Measurements from ENCODE around the gene DNA2. TPM values are rescaled to one million over a fixed set of nuclear protein-coding genes. Genes with fewer than 3 reads are reported as not detected.

The DNA2 gene
- total and polyA plus RNA-seq, 2 donors (not counting 1 experiment from before 2014, with no cell fraction given) = 1.6 to 6.5 TPM

DNA sequence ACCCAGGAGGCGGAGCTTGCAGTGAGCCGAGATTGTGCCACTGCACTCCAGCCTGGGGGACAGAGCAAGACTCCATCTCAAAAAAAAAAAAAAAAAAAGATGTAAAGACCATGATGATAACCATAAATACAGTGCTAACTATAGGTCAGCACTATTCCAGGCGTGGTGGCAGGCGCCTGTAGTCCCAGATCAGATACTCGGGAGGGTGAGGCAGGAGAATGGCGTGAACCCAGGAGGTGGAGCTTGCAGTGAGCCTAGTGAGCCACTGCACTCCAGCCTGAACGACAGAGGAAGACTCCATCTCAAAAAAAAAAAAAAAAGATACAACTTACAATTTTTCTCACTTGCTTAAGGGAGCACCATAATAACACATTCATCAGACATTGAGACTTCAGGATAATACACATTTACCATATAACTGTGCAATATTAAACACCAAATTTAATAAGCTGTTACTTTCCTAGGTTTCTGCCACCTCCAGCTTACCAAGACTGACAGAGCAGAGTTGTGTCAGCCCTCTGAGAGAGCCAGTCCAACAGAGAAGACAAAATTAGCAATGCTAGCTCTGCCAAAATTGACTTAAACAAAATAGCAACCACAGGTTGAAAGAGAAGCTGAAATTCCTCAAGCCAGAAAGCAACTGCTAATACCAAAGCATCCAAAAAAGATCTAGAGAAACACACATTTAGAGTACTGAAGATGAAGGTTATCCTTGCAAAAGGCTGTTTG, 8.2 kb downstream of the DNA2 start:
- Histone ChIP-seq H4K20me1 (ENCODE audit: control insufficient read depth, insufficient read depth, low read length, poor library complexity, severe bottlenecking) (no peaks in the 10 kb centered on the region), H3K27me3 (replicated peaks in 1 of 4; ENCODE audit: control extremely low read depth in 1 of 4, control insufficient read depth in 3 of 4, insufficient read depth in 4 of 4, low read length in 3 of 4) (no peaks in the 10 kb centered on the region), H3K9me3 (ENCODE audit: control extremely low read depth in 1 of 3, control insufficient read depth in 2 of 3, insufficient read depth in 1 of 3, low read length in 2 of 3) (no peaks in the 10 kb centered on the region), H3K9ac (ENCODE audit: low read length) (no peak overlapping the region), H2AFZ (ENCODE audit: insufficient read depth, low read depth, low read length, poor library complexity, severe bottlenecking) (no peak overlapping the region), H3K79me2 (ENCODE audit: control insufficient read depth, insufficient read depth, low read length) (no peaks in the 10 kb centered on the region), H3K4me1 (ENCODE audit: control insufficient read depth in 2 of 2, insufficient read depth in 2 of 2, low read length in 2 of 2) (no peaks in the 10 kb centered on the region), H3K4me2 (replicated peaks; ENCODE audit: low read depth, low read length, poor library complexity, severe bottlenecking) (no peak overlapping the region), H3K4me3 (ENCODE audit: control extremely low read depth in 1 of 5, extremely low read depth in 1 of 5, insufficient read depth in 1 of 5, low read depth in 2 of 5, low read length in 4 of 5) (no peak overlapping the region), H3K36me3 (replicated peaks in 1 of 2; ENCODE audit: control extremely low read depth in 1 of 2, control insufficient read depth in 1 of 2, extremely low read depth in 1 of 2, insufficient read depth in 2 of 2, low read length in 1 of 2) (peaks cover 3 to 4% of the 10 kb centered on the region in 2 experiments), H3K27ac (ENCODE audit: low read length in 2 of 2) (no peak overlapping the region)
- CTCF ChIA-PET = interaction anchor here (0.7 kb wide), 1 partner anchor 14 kb away, joined by 4 read pairs; no protein-coding TSS in a partner anchor
- Mint-ChIP-seq H3K4me3 (no peak overlapping the region), H3K27me3 (no peaks in the 10 kb centered on the region), H3K4me1 (no peaks in the 10 kb centered on the region), H3K27ac (no peak overlapping the region), H3K9me3 (ENCODE audit: insufficient read depth) (no peaks in the 10 kb centered on the region)
- TF ChIP-seq EZH2 (IDR thresholded peaks at IDR 0.05; ENCODE audit: borderline replicate concordance, insufficient read depth, low read depth, low read length, poor library complexity, severe bottlenecking) = no peak
- POLR2A ChIA-PET = no interaction called here
- no peak for ATAC-seq (ENCODE audit: low read depth)
- 100% methylated on average over 5 of the region's 7 CpGs for WGBS (ENCODE audit: insufficient coverage)
- no peak for DNase-seq
- intact Hi-C loops (cut with micrococcal nuclease) = no loop called here

DNA sequence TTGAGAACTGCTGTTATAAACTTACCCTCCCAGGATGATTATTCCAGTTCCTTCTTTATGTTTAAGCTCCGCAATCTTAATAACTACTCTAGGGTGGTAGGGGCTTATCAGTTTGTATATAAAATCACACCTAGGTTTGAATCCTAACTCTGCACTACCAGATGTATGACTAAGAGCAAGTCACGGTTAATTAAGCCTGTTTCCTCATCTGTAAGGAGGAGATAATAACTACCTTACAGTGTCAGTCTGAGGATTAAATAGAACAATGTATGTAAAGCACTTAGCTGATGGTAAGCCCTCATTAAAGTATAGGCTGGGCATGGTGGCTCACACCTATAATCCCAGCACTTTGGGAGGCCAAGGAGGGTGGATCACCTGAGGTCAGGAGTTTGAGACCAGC, 9.2 kb downstream of the DNA2 start:
- intact Hi-C loops (cut with micrococcal nuclease) = no loop called here
- H3K27me3 ChIP-seq (replicated peaks in 1 of 4; ENCODE audit: control extremely low read depth in 1 of 4, control insufficient read depth in 3 of 4, insufficient read depth in 4 of 4, low read length in 3 of 4) = no peaks in the 10 kb centered on the region
- no CpG with 5 or more reads among the region's 2 CpGs for whole genome bisulfite sequencing (ENCODE audit: insufficient coverage)
- Mint-ChIP-seq H3K4me3 (no peak overlapping the region), H3K9me3 (ENCODE audit: insufficient read depth) (no peaks in the 10 kb centered on the region), H3K27ac (no peak overlapping the region), H3K4me1 (no peaks in the 10 kb centered on the region), H3K27me3 (no peaks in the 10 kb centered on the region)
- H2AFZ ChIP-seq (ENCODE audit: insufficient read depth, low read depth, low read length, poor library complexity, severe bottlenecking) = no peak overlapping the region
- no peaks in the 10 kb centered on the region for H3K79me2 ChIP-seq (ENCODE audit: control insufficient read depth, insufficient read depth, low read length)
- H3K4me2 ChIP-seq (replicated peaks; ENCODE audit: low read depth, low read length, poor library complexity, severe bottlenecking) = no peak overlapping the region
- H3K4me3 ChIP-seq (ENCODE audit: control extremely low read depth in 1 of 5, extremely low read depth in 1 of 5, insufficient read depth in 1 of 5, low read depth in 2 of 5, low read length in 4 of 5) = no peak overlapping the region
- H4K20me1 ChIP-seq (ENCODE audit: control insufficient read depth, insufficient read depth, low read length, poor library complexity, severe bottlenecking) = no peaks in the 10 kb centered on the region
- no peak overlapping the region for H3K27ac ChIP-seq (ENCODE audit: low read length in 2 of 2)
- no peaks in the 10 kb centered on the region for H3K9me3 ChIP-seq (ENCODE audit: control extremely low read depth in 1 of 3, control insufficient read depth in 2 of 3, insufficient read depth in 1 of 3, low read length in 2 of 3)
- ChIA-PET CTCF (no interaction called here), POLR2A (no interaction called here)
- H3K9ac ChIP-seq (ENCODE audit: low read length) = no peak overlapping the region
- no peaks in the 10 kb centered on the region for H3K4me1 ChIP-seq (ENCODE audit: control insufficient read depth in 2 of 2, insufficient read depth in 2 of 2, low read length in 2 of 2)
- TF ChIP-seq EZH2 (IDR thresholded peaks at IDR 0.05; ENCODE audit: borderline replicate concordance, insufficient read depth, low read depth, low read length, poor library complexity, severe bottlenecking) = no peak
- TF ChIP-seq, protein P1, sequence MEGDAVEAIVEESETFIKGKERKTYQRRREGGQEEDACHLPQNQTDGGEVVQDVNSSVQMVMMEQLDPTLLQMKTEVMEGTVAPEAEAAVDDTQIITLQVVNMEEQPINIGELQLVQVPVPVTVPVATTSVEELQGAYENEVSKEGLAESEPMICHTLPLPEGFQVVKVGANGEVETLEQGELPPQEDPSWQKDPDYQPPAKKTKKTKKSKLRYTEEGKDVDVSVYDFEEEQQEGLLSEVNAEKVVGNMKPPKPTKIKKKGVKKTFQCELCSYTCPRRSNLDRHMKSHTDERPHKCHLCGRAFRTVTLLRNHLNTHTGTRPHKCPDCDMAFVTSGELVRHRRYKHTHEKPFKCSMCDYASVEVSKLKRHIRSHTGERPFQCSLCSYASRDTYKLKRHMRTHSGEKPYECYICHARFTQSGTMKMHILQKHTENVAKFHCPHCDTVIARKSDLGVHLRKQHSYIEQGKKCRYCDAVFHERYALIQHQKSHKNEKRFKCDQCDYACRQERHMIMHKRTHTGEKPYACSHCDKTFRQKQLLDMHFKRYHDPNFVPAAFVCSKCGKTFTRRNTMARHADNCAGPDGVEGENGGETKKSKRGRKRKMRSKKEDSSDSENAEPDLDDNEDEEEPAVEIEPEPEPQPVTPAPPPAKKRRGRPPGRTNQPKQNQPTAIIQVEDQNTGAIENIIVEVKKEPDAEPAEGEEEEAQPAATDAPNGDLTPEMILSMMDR (IDR thresholded peaks at IDR 0.05) = no peak
- H3K36me3 ChIP-seq (replicated peaks in 1 of 2; ENCODE audit: control extremely low read depth in 1 of 2, control insufficient read depth in 1 of 2, extremely low read depth in 1 of 2, insufficient read depth in 2 of 2, low read length in 1 of 2) = peaks cover 3 to 4% of the 10 kb centered on the region in 2 experiments
- no peak for ATAC-seq (ENCODE audit: low read depth)
- DNase-seq = no peak

All from B cell (primary cell).